Endothelial cell of umbilical vein (primary cell): ENCODE results near the gene ZMYM3.

Source experiments
- CTCF ChIP-seq, 2 donors: IDR thresholded peaks; 1 replicate in 1 of 2; 2 replicates in 1 of 2; pipeline ENCODE4 v1.5.1; 2011; ENCODE audit warnings: low read length in 2 of 2, mild to moderate bottlenecking in 2 of 2, moderate library complexity in 2 of 2, control low read depth in 1 of 2, inconsistent platforms in 1 of 2, low read depth in 1 of 2; ENCODE audit not compliant: insufficient read depth in 1 of 2; ENCODE audit errors: extremely low read depth in 1 of 2
- EZH2 ChIP-seq: IDR thresholded peaks from 2 replicates; pipeline ENCODE4 v1.6.1; 2012; ENCODE audit warnings: borderline replicate concordance, low read depth, mild to moderate bottlenecking, moderate library complexity, low read length, inconsistent platforms; ENCODE audit not compliant: severe bottlenecking
- FOS ChIP-seq: IDR thresholded peaks from 2 replicates; pipeline ENCODE4 v1.6.1; 2011; ENCODE audit warnings: mild to moderate bottlenecking, low read length, moderate library complexity, borderline replicate concordance; ENCODE audit not compliant: insufficient read depth
- GATA2 ChIP-seq: IDR thresholded peaks from 2 replicates; pipeline ENCODE4 v1.7.0; 2011; ENCODE audit warnings: low read depth, mild to moderate bottlenecking, moderate library complexity, mixed read lengths, low read length; ENCODE audit not compliant: insufficient read length, insufficient read depth
- JUN ChIP-seq: IDR thresholded peaks from 2 replicates; pipeline ENCODE4 v1.6.1; 2011; ENCODE audit warnings: borderline replicate concordance, low read depth; ENCODE audit not compliant: insufficient read length, insufficient read depth
- MAX ChIP-seq: IDR thresholded peaks from 2 replicates; pipeline ENCODE4 v1.6.1; 2011; ENCODE audit not compliant: insufficient read depth, insufficient read length
- MYC ChIP-seq: IDR thresholded peaks from one replicate; pipeline ENCODE4 v1.6.1; 2011; ENCODE audit warnings: mild to moderate bottlenecking, low read depth, low read length
- POLR2A ChIP-seq: IDR thresholded peaks from 2 replicates; pipeline ENCODE4 v1.6.1; 2012; ENCODE audit warnings: low read depth, mild to moderate bottlenecking, control low read depth, low read length
- POLR2AphosphoS5 ChIP-seq: IDR thresholded peaks from 2 replicates; pipeline ENCODE4 v1.6.1; 2012; ENCODE audit warnings: low read depth, mild to moderate bottlenecking, control low read depth, low read length, moderate library complexity; ENCODE audit not compliant: insufficient read depth

- TF ChIP-seq CTCF (IDR thresholded peaks at IDR 0.05; ENCODE audit: extremely low read depth in 1 of 2, insufficient read depth in 1 of 2, low read depth in 1 of 2, low read length in 2 of 2) (no peak), POLR2A (no peak), FOS (no peak), JUN (no peak), MYC (no peak), MAX (no peak), POLR2AphosphoS5 (no peak), EZH2 (no peak), GATA2 (no peak)
These were observed 32.8 kb downstream of the ZMYM3 start for GRCh38 chrX:71221145-71221544.
